Glutamatergic neuron (in vitro differentiated cells): ENCODE measurements around the gene VAC14. TPM values are rescaled to one million over a fixed set of nuclear protein-coding genes. Genes with fewer than 3 reads are reported as not detected.

Experiments
- DNase-seq: peaks from one replicate; pipeline ENCODE4 v3.0.0; 2022
- H3K27ac Mint-ChIP-seq: one replicate; pipeline ENCODE4 v1.8.0; 2020; ENCODE audit warnings: mild to moderate bottlenecking, mixed read lengths, inconsistent platforms; ENCODE audit not compliant: unreplicated experiment
- H3K27me3 Mint-ChIP-seq: one replicate; pipeline ENCODE4 v1.8.0; 2020; ENCODE audit warnings: mild to moderate bottlenecking, moderate library complexity, mixed read lengths, inconsistent platforms; ENCODE audit not compliant: unreplicated experiment
- H3K36me3 Mint-ChIP-seq: one replicate; pipeline ENCODE4 v1.8.0; 2020; ENCODE audit warnings: mild to moderate bottlenecking, mixed read lengths, inconsistent platforms; ENCODE audit not compliant: unreplicated experiment
- H3K4me1 Mint-ChIP-seq: one replicate; pipeline ENCODE4 v1.8.0; 2020; ENCODE audit warnings: mild to moderate bottlenecking, low read depth, mixed read lengths, inconsistent platforms; ENCODE audit not compliant: unreplicated experiment
- H3K4me3 Mint-ChIP-seq: one replicate; pipeline ENCODE4 v1.8.0; 2020; ENCODE audit warnings: mild to moderate bottlenecking, mixed read lengths, inconsistent platforms; ENCODE audit not compliant: unreplicated experiment
- H3K9me3 Mint-ChIP-seq: one replicate; pipeline ENCODE4 v1.8.0; 2020; ENCODE audit warnings: mild to moderate bottlenecking, moderate library complexity, mixed read lengths, inconsistent platforms; ENCODE audit not compliant: unreplicated experiment
- CTCF ChIP-seq: fragments of 200-600 bp; sonication (generic); IDR thresholded peaks from one replicate; pipeline ENCODE4 v1.5.0; 2021; ENCODE audit not compliant: partially characterized antibody, unreplicated experiment
- total RNA-seq: library from RNA; stranded (reverse); fragmentation: NEBNext Ultra II Directional; extraction: Animal tissue kit (Norgen Biotek cat#: 25700); gene quantifications from one replicate; pipeline ENCODE4 v1.2.1, GENCODE V29; 2021; ENCODE audit not compliant: unreplicated experiment

The VAC14 gene
- total RNA-seq, 1 donor from 2014 or later: 50.2 TPM

- no peaks in the 10 kb centered on the region for H3K36me3 Mint-ChIP-seq
Measured at GRCh38 chr16:70772493-70772892, 28.5 kb downstream of the VAC14 start.

GRCh38 chr16:70770626-70771552, 30.1 kb downstream of the VAC14 start:
- peak; percentile 95 for TF ChIP-seq CTCF
- Mint-ChIP-seq H3K27ac (no peak overlapping the region), H3K9me3 (no peaks in the 10 kb centered on the region), H3K4me3 (no peak overlapping the region), H3K27me3 (no peaks in the 10 kb centered on the region), H3K4me1 (peaks cover 6% of the 10 kb centered on the region), H3K36me3 (no peaks in the 10 kb centered on the region)
- peak; percentile 83 for DNase-seq

More at GRCh38 chr16:70772493-70772892, 28.5 kb downstream of the VAC14 start:
- no peaks in the 10 kb centered on the region for H3K4me1 Mint-ChIP-seq
- TF ChIP-seq CTCF: no peak
- no peak overlapping the region for H3K27ac Mint-ChIP-seq
- H3K9me3 Mint-ChIP-seq: no peaks in the 10 kb centered on the region
- H3K27me3 Mint-ChIP-seq: no peaks in the 10 kb centered on the region
- no peak overlapping the region for H3K4me3 Mint-ChIP-seq
- DNase-seq: no peak

- no peak overlapping the region for H3K4me3 Mint-ChIP-seq
- no peak overlapping the region for H3K27ac Mint-ChIP-seq
- DNase-seq: no peak
- H3K4me1 Mint-ChIP-seq: peaks cover 7% of the 10 kb centered on the region
- H3K27me3 Mint-ChIP-seq: no peaks in the 10 kb centered on the region
- H3K9me3 Mint-ChIP-seq: no peaks in the 10 kb centered on the region
- H3K36me3 Mint-ChIP-seq: no peaks in the 10 kb centered on the region
- no peak for TF ChIP-seq CTCF
Measured at GRCh38 chr16:70770291-70770625, 30.7 kb downstream of the VAC14 start.

- DNase-seq: no peak
- H3K27ac Mint-ChIP-seq: no peak overlapping the region
- H3K27me3 Mint-ChIP-seq: peaks cover under 1% of the 10 kb centered on the region
- H3K4me1 Mint-ChIP-seq: peaks cover 7% of the 10 kb centered on the region
- no peaks in the 10 kb centered on the region for H3K36me3 Mint-ChIP-seq
- TF ChIP-seq CTCF: no peak
- no peak overlapping the region for H3K4me3 Mint-ChIP-seq
- no peaks in the 10 kb centered on the region for H3K9me3 Mint-ChIP-seq
Measured at GRCh38 chr16:70769761-70770160, 31.2 kb downstream of the VAC14 start.

- H3K9me3 Mint-ChIP-seq: no peaks in the 10 kb centered on the region
- H3K27me3 Mint-ChIP-seq: peaks cover 3% of the 10 kb centered on the region
- no peak overlapping the region for H3K27ac Mint-ChIP-seq
- no peak overlapping the region for H3K4me3 Mint-ChIP-seq
- no peak for DNase-seq
- no peak for TF ChIP-seq CTCF
- H3K36me3 Mint-ChIP-seq: no peaks in the 10 kb centered on the region
- peaks cover 7% of the 10 kb centered on the region for H3K4me1 Mint-ChIP-seq
Measured at GRCh38 chr16:70769131-70769530, 31.8 kb downstream of the VAC14 start.
